ENCODE data around the gene ORC1. TPM values are rescaled to one million over a fixed set of nuclear protein-coding genes. Genes with fewer than 3 reads are reported as not detected.
A peak's percentile ranks its signal among the peaks of the same experiment; 100 is the strongest.

The ORC1 gene
- total RNA-seq, 1 experiment from 2014 or later, result 14.3 TPM

GRCh38 chr1:52403566-52404115 is 582 bp downstream of the ORC1 start:
- no peak for TF ChIP-seq CTCF (IDR thresholded peaks at IDR 0.05)
- no peak for TF ChIP-seq POLR2AphosphoS5 (IDR thresholded peaks at IDR 0.05; ENCODE audit: low read depth, low read length)
- TF ChIP-seq TCF7L2 (IDR thresholded peaks at IDR 0.05; ENCODE audit: low read depth, low read length), result no peak
- TF ChIP-seq SIN3A (IDR thresholded peaks at IDR 0.05; ENCODE audit: borderline replicate concordance, insufficient read depth, low read depth, low read length), result no peak
- no peak for TF ChIP-seq REST (IDR thresholded peaks at IDR 0.05; ENCODE audit: insufficient read depth in 1 of 2, low read depth in 2 of 2, low read length in 1 of 2)
- intact Hi-C loops (cut with micrococcal nuclease; ENCODE audit: unreplicated experiment), result no loop called here
- Histone ChIP-seq H3K27me3 (ENCODE audit: control insufficient read depth, insufficient read depth, low read length) (no peaks in the 10 kb centered on the region), H3K4me1 (ENCODE audit: control insufficient read depth, insufficient read depth, low read length) (peaks cover 16% of the 10 kb centered on the region; the same call in 1 of the 2 replicates), H3K9me3 (ENCODE audit: control insufficient read depth, insufficient read depth, low read depth, low read length) (no peaks in the 10 kb centered on the region), H3K4me3 (ENCODE audit: low read depth in 2 of 2, low read length in 2 of 2) (peak overlapping the region; percentile 93 to 98), H3K27ac (ENCODE audit: low read length) (peak overlapping the region; percentile 99), H3K36me3 (ENCODE audit: control insufficient read depth, insufficient read depth, low read length) (peaks cover 9% of the 10 kb centered on the region)
- ATAC-seq (peak; percentile 68), DNase-seq (ENCODE audit: low read depth, low spot score) (peak; percentile 46)
- BruUV-seq (replicated peaks), result TSS peak; percentile 74
- ChIA-PET CTCF (no interaction called here), POLR2A (interaction anchor here (0.6 kb wide), 1 partner anchor 1116 kb away, joined by 3 read pairs; no protein-coding TSS in a partner anchor)
- in situ Hi-C loops (cut with HindIII; ENCODE audit: low pct_unique_long_range_greater_than_20kb, low sequenced_read_pairs), result no loop called here

- BruUV-seq (replicated peaks), result no TSS peak
- Histone ChIP-seq H3K27ac (ENCODE audit: low read length) (peak overlapping the region; percentile 23), H3K36me3 (ENCODE audit: control insufficient read depth, insufficient read depth, low read length) (peaks cover 9% of the 10 kb centered on the region), H3K4me3 (ENCODE audit: low read depth in 2 of 2, low read length in 2 of 2) (peak overlapping the region; percentile 93 to 98; a peak in 3 of 4 replicates), H3K4me1 (ENCODE audit: control insufficient read depth, insufficient read depth, low read length) (peaks cover 16% of the 10 kb centered on the region; the same call in 1 of the 2 replicates), H3K27me3 (ENCODE audit: control insufficient read depth, insufficient read depth, low read length) (no peaks in the 10 kb centered on the region), H3K9me3 (ENCODE audit: control insufficient read depth, insufficient read depth, low read depth, low read length) (no peaks in the 10 kb centered on the region)
- intact Hi-C loops (cut with micrococcal nuclease; ENCODE audit: unreplicated experiment) (no loop called here), in situ Hi-C loops (cut with HindIII; ENCODE audit: low pct_unique_long_range_greater_than_20kb, low sequenced_read_pairs) (no loop called here)
- POLR2A ChIA-PET, result no interaction called here
- TF ChIP-seq SIN3A (IDR thresholded peaks at IDR 0.05; ENCODE audit: borderline replicate concordance, insufficient read depth, low read depth, low read length) (no peak), POLR2AphosphoS5 (IDR thresholded peaks at IDR 0.05; ENCODE audit: low read depth, low read length) (no peak), TCF7L2 (IDR thresholded peaks at IDR 0.05; ENCODE audit: low read depth, low read length) (no peak), REST (IDR thresholded peaks at IDR 0.05; ENCODE audit: insufficient read depth in 1 of 2, low read depth in 2 of 2, low read length in 1 of 2) (no peak), CTCF (IDR thresholded peaks at IDR 0.05) (no peak)
- DNase-seq (ENCODE audit: low read depth, low spot score), result no peak
- no peak for ATAC-seq
- CTCF ChIA-PET, result no interaction called here
These were observed 1.4 kb downstream of the ORC1 start for GRCh38 chr1:52402860-52403240.

All from Panc1 (cell line).